ENCODE results near the gene ENOSF1. TPM values are rescaled to one million over a fixed set of nuclear protein-coding genes. Genes with fewer than 3 reads are reported as not detected.

Gene ENOSF1
- total RNA-seq, 1 donor from 2014 or later, result 24.4 TPM

GRCh38 chr18:675307-675706 is 37.1 kb downstream of the ENOSF1 start:
- no peak for TF ChIP-seq CTCF (IDR thresholded peaks at IDR 0.05; ENCODE audit: borderline replicate concordance)
- intact Hi-C loops (cut with micrococcal nuclease), result no loop called here

GRCh38 chr18:673769-674168 is 38.7 kb downstream of the ENOSF1 start:
- peak overlapping the region; percentile 47 for H3K27ac ChIP-seq (replicated peaks)
- intact Hi-C loops (cut with micrococcal nuclease), result no loop called here
- peaks cover 32% of the 10 kb centered on the region for H3K4me1 ChIP-seq
- peaks cover 69% of the 10 kb centered on the region for H3K36me3 ChIP-seq
- DNase-seq, result no peak
- no peak overlapping the region for H3K4me3 ChIP-seq
- no peaks in the 10 kb centered on the region for H3K27me3 ChIP-seq (ENCODE audit: low read depth)
- TF ChIP-seq CTCF (IDR thresholded peaks at IDR 0.05; ENCODE audit: borderline replicate concordance), result no peak
- no peaks in the 10 kb centered on the region for H3K9me3 ChIP-seq (replicated peaks)

More at GRCh38 chr18:675307-675706, 37.1 kb downstream of the ENOSF1 start:
- Histone ChIP-seq H3K4me3 (no peak overlapping the region), H3K4me1 (peaks cover 32% of the 10 kb centered on the region), H3K36me3 (peaks cover 68% of the 10 kb centered on the region), H3K9me3 (replicated peaks) (no peaks in the 10 kb centered on the region), H3K27me3 (ENCODE audit: low read depth) (no peaks in the 10 kb centered on the region), H3K27ac (replicated peaks) (peak overlapping the region; percentile 49)
- no peak for DNase-seq

GRCh38 chr18:673317-673716 is 39.1 kb downstream of the ENOSF1 start:
- no peak overlapping the region for H3K4me3 ChIP-seq
- no peak for TF ChIP-seq CTCF (IDR thresholded peaks at IDR 0.05; ENCODE audit: borderline replicate concordance)
- H3K4me1 ChIP-seq, result peaks cover 32% of the 10 kb centered on the region
- H3K9me3 ChIP-seq (replicated peaks), result no peaks in the 10 kb centered on the region
- no peaks in the 10 kb centered on the region for H3K27me3 ChIP-seq (ENCODE audit: low read depth)
- H3K27ac ChIP-seq (replicated peaks), result peak overlapping the region; percentile 47
- DNase-seq, result no peak
- intact Hi-C loops (cut with micrococcal nuclease), result no loop called here
- peaks cover 67% of the 10 kb centered on the region for H3K36me3 ChIP-seq

GRCh38 chr18:671405-671804 is 41.0 kb downstream of the ENOSF1 start:
- Histone ChIP-seq H3K27ac (replicated peaks) (no peak overlapping the region), H3K4me1 (peaks cover 32% of the 10 kb centered on the region), H3K9me3 (replicated peaks) (no peaks in the 10 kb centered on the region), H3K4me3 (no peak overlapping the region), H3K36me3 (peaks cover 49% of the 10 kb centered on the region), H3K27me3 (ENCODE audit: low read depth) (no peaks in the 10 kb centered on the region)
- no peak for TF ChIP-seq CTCF (IDR thresholded peaks at IDR 0.05; ENCODE audit: borderline replicate concordance)
- DNase-seq, result no peak
- intact Hi-C loops (cut with micrococcal nuclease), result no loop called here

GRCh38 chr18:670522-670921 is 41.9 kb downstream of the ENOSF1 start:
- no peak for TF ChIP-seq CTCF (IDR thresholded peaks at IDR 0.05; ENCODE audit: borderline replicate concordance)
- no peak overlapping the region for H3K4me3 ChIP-seq
- no peaks in the 10 kb centered on the region for H3K27me3 ChIP-seq (ENCODE audit: low read depth)
- H3K36me3 ChIP-seq, result peaks cover 49% of the 10 kb centered on the region
- DNase-seq, result no peak
- intact Hi-C loops (cut with micrococcal nuclease), result no loop called here
- peaks cover 24% of the 10 kb centered on the region for H3K4me1 ChIP-seq
- no peaks in the 10 kb centered on the region for H3K9me3 ChIP-seq (replicated peaks)
- H3K27ac ChIP-seq (replicated peaks), result no peak overlapping the region

GRCh38 chr18:669077-669476 is 43.4 kb downstream of the ENOSF1 start:
- no peak overlapping the region for H3K4me3 ChIP-seq
- no peak for DNase-seq
- peaks cover 40% of the 10 kb centered on the region for H3K36me3 ChIP-seq
- no peaks in the 10 kb centered on the region for H3K27me3 ChIP-seq (ENCODE audit: low read depth)
- TF ChIP-seq CTCF (IDR thresholded peaks at IDR 0.05; ENCODE audit: borderline replicate concordance), result no peak
- intact Hi-C loops (cut with micrococcal nuclease), result no loop called here
- peaks cover 13% of the 10 kb centered on the region for H3K4me1 ChIP-seq
- H3K27ac ChIP-seq (replicated peaks), result no peak overlapping the region
- no peaks in the 10 kb centered on the region for H3K9me3 ChIP-seq (replicated peaks)
